Measurements from ENCODE around the gene MYO7A. TPM values are rescaled to one million over a fixed set of nuclear protein-coding genes. Genes with fewer than 3 reads are reported as not detected.

The MYO7A gene
- polyA plus RNA-seq, 3 donors, result 2.7 to 6.1 (median 3.1) TPM

DNA sequence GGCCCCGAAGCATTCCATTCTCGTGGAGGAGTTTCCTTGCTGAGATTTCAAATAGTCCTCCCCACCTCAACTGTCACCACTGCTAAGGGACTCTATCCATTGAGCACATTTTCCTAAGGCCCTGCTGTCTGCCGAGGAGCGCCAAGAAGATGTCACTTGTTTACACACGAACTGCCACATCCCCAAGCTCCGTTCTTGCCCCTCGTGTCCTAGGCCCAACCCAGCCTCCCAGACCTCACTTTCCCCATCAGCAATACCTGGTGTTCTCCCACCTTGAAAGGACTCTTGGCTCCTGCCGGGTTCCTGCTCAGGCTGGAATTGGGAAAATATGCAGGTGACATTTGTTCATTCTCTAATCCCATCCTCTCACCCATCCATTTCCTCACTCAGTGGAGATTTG, 4.0 kb upstream of the MYO7A start:
- no peak for DNase-seq (ENCODE audit: extremely low read depth in 1 of 11, low read depth in 9 of 11, low spot score in 4 of 11)

DNA sequence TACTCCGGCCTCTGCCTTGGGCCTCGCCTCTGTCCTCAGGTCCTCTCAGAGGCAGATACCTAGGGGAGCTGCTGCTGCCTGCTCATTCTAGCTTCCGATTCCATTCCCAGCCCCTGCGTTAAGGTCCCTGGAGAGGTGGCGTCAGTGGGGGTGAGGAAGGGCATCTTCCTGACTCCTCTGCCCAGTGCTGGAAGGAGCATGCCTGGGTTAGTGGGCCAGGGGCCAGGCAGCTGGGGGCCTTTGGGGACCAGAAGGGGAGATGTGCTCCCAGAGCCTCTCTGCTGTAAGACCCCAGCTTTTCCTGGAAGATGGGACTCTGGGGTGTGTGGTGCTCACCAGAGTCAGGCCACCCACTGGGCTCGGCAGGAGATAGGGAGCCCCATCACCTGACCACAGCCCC, 3.6 kb upstream of the MYO7A start:
- no peak for DNase-seq (ENCODE audit: extremely low read depth in 1 of 11, low read depth in 9 of 11, low spot score in 4 of 11)

DNA sequence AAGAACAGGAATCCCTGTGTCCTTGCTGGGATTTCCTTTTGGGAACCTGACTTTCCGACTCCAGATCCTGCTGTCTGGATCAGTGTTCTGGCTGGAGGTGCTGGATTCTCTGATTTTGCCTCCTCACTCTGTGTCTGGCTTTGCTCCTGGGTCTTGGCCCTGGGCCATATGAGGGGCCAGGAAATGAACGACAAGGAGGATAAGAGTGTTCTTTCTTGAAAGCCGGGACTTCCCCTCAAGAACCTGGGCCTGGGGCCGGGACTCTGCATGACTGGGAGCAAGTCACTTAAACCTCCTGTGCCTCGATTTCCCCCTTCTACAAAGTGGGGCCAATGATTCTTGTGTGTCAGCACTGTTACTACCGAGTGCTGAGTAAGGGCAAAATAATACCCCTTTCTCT, 2.9 kb upstream of the MYO7A start:
- no peak for DNase-seq (ENCODE audit: extremely low read depth in 1 of 11, low read depth in 9 of 11, low spot score in 4 of 11)

GRCh38 chr11:77125695-77126094, 2.4 kb upstream of the MYO7A start:
- DNase-seq (ENCODE audit: extremely low read depth in 1 of 11, low read depth in 9 of 11, low spot score in 4 of 11), result no peak

DNA sequence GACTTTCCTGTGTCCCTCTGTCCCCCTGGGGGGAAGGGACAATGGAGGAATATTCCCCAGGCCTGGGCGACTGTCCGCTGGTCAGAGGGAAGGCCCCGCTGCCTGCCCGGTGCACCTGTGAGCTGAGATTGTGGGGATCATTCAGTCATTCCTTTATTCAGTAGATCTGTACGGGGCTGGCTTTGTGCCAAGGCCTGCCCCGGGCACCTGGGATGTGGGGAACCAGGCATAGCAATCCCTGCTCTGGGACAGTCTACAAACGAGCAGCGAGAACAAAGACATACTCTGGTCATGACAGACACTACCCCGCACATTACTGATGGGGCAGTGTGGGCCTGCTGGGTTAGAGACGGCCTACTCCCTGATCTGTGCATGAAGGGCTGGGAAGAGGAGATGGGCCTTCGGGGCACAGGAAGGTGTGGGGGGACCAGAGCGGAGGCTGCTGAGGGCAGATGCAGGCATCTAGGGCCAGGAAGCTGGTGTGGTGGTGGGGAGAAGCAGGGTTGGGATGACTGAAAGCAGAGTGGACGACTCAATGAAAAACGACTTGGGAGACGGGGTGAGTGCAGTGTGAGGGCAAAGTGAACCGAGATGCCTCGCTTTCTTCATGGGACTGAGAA, 1.8 kb upstream of the MYO7A start:
- no peak for DNase-seq (ENCODE audit: extremely low read depth in 1 of 11, low read depth in 9 of 11, low spot score in 4 of 11)

- DNase-seq (ENCODE audit: extremely low read depth in 1 of 11, low read depth in 9 of 11, low spot score in 4 of 11), result no peak
Observed at GRCh38 chr11:77126861-77127234, 1.2 kb upstream of the MYO7A start.

- peak in 6 of 11 donors; percentile 27 to 60 (median 52) for DNase-seq (ENCODE audit: extremely low read depth in 1 of 11, low read depth in 9 of 11, low spot score in 4 of 11)
Observed at GRCh38 chr11:77127235-77127911, 673 bp upstream of the MYO7A start.

DNA sequence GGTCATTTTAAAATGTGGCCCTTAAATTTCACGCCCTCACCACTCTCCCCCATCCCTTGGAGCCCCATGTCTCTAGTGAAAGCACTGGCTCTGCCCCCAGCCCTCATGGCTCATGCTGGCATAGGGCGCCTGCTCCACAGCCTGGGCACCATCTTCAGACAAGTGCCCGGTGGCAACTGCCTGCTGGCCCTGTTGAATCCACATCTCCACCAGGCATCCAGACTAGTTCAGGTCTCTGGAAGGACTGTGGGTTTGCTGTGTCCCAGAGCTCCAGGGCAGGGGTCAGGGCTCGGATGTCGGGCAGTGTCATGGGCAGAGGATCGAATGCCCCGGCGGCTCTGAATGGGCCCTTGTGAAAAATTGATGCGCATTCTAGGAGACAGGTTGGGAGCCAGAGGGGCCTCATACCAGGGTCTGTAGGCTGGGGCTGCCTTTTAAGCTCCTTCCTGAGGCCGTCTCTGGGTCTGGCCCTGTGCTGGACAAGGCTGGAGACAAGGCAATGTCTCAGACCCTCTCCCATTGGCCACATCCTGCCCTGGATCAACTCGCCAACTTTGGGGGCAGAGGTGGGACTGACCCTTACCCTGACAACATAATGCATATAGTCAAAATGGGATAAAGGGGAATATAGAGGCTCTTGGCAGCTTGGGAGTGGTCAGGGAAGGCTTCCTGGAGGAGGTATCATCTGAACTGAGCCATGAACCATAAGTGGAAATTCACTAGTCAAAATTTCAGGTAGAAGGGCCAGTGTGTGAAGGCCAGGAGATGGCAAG, 1.2 kb downstream of the MYO7A start:
- DNase-seq (ENCODE audit: extremely low read depth in 1 of 11, low read depth in 9 of 11, low spot score in 4 of 11), result no peak

- DNase-seq (ENCODE audit: extremely low read depth in 1 of 11, low read depth in 9 of 11, low spot score in 4 of 11), result no peak
Observed at GRCh38 chr11:77129842-77130756, 2.1 kb downstream of the MYO7A start.

DNA sequence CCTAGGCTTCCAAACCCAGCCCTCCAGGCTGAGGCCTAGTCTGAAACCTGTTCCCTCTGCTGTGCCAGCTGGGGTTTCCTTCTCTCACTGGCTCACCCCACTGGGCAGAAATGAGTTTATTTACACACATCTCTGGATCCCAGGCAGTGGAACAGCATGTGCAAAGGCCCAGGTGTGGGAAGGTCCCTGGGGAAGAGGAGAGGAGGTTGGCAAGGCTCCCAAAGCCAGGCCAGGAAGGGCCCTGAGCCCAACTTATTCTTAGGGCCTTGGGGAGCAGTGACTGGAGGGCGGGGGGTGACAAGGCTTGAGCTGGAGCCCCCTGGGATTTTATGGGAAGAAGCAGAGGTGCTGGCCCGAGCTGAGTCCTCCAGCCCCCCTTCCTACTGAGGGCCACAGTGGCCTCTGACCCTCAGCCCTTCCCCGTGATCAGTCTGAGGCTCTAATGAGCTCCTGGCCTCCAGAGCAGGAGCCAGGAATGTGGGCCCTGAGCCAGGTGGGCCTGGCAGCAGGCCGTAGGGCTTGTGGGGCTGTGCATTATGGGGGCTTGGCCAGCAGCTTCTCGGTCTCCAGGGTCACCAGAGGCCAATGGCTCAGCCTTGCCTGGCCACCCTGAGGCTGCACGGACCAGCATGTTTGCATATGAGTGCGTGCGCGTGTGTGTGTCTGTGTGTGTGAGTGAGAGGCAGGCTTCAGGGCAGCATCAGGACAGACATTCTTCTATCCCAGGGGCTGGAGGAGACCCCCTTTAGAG, 2.9 kb downstream of the MYO7A start:
- no peak for DNase-seq (ENCODE audit: extremely low read depth in 1 of 11, low read depth in 9 of 11, low spot score in 4 of 11)

DNA sequence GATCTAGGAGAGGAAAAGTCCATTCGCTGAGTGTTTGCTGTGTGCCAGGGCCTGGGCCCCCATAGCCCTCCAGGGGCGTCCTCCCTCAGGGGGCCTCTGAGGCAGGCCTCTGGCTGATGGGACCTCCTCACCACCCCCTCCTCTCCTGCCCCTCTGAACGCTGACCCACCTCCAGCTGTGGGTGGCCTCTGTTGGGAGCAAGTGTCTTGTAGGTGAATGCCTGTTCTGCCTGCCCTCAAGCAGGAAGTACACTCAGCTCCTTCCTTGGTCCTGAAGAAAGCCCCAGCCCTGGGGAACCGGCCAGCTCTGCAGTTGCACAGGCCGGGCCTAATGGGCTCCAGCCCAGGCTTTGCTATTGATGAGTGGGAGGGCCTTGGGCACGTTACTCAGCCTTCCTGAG, 3.5 kb downstream of the MYO7A start:
- DNase-seq (ENCODE audit: extremely low read depth in 1 of 11, low read depth in 9 of 11, low spot score in 4 of 11), result no peak

DNA sequence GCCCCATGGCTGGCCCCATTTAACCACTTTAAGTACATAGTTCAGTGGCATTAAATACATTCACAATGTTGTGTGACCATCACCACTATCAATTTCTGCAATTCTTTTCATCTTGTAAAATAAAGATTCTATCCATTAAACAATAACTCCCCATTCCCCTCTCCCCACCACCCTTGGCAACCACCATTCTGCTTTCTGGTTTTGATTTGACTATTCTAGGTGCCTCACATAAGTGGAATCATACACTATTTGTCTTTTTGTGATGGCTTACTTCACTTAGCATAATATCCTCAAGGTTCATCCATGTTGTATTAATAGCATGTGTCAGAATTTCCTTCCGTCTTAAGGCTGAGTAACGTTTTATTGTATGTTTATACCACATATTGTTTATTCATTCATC, 7.0 kb downstream of the MYO7A start:
- DNase-seq (ENCODE audit: extremely low read depth in 1 of 11, low read depth in 9 of 11, low spot score in 4 of 11), result no peak

DNA sequence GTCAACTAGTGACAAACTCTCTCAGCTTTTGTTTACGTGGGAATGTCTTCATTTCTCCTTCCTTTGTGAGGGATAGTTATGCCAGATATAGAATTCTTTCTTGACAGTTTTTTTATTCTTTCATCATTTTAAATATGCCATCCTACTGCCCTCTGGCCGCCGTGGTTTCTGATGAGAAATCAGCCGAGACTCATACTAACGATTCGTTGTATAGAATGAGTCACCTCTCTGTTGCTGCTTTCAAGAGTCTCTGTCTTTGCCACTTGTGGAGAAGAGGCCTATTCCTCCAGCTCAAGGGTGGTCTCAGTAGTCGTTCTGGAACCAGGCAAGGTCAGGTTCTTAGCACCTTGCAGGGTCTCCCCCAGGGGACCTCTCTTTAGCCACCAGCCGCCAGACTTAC, 8.0 kb downstream of the MYO7A start:
- no peak for DNase-seq (ENCODE audit: extremely low read depth in 1 of 11, low read depth in 9 of 11, low spot score in 4 of 11)

DNA sequence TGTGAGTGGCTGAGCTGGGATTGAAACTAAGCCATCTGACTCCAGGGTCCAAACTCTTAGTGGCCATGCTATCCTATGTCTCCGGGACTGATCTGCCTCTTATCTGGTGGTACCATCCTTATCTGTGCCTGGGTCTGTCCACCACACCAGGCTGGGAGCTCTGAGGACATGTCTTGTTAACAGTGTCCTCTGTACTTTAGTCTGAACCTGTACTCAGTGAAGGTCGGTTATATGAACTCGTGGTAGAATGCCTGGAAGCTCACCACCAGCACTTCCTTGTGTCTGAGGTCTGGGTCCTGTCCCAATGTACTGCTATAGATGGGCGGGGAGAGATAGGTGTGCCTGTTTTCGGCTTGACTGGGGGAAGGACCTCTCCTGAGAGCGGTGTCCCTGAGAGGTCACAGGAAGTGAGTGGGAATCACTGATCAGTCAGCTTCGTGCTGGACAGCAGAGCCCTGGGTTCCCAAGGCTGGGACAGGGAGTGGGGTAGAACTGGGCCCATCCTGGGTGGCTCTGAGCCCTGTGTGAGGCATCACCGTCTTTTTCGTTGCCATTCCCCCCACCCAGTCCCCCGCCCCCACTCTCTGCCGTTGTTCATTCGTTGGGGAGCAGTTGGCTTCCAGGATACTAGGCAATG, 8.9 kb downstream of the MYO7A start:
- DNase-seq (ENCODE audit: extremely low read depth in 1 of 11, low read depth in 9 of 11, low spot score in 4 of 11), result no peak

DNA sequence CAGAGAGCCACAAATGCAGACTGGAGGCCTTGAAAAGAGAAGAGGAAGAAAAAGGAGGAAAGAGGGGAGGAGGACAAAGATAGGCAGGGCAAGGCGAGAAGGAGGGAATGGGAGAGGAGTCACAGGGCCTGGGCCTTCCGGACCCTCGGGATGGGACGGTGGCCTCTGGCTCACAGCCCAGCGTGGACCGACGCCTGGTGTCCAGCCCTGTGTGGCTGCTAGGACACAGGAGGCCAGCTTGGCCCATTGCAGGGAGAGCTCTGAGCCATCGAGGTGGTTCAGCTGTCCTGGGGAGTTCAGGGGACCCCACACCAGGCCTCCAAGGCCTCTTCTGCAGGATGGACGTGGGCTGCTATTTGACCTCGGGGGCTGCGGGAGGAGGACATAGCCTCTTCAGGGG, 9.4 kb downstream of the MYO7A start:
- DNase-seq (ENCODE audit: extremely low read depth in 1 of 11, low read depth in 9 of 11, low spot score in 4 of 11), result no peak

GRCh38 chr11:77138106-77138649, 10.1 kb downstream of the MYO7A start:
- no peak for DNase-seq (ENCODE audit: extremely low read depth in 1 of 11, low read depth in 9 of 11, low spot score in 4 of 11)

GRCh38 chr11:77139201-77139600, 11.2 kb downstream of the MYO7A start:
- DNase-seq (ENCODE audit: extremely low read depth in 1 of 11, low read depth in 9 of 11, low spot score in 4 of 11), result no peak

DNA sequence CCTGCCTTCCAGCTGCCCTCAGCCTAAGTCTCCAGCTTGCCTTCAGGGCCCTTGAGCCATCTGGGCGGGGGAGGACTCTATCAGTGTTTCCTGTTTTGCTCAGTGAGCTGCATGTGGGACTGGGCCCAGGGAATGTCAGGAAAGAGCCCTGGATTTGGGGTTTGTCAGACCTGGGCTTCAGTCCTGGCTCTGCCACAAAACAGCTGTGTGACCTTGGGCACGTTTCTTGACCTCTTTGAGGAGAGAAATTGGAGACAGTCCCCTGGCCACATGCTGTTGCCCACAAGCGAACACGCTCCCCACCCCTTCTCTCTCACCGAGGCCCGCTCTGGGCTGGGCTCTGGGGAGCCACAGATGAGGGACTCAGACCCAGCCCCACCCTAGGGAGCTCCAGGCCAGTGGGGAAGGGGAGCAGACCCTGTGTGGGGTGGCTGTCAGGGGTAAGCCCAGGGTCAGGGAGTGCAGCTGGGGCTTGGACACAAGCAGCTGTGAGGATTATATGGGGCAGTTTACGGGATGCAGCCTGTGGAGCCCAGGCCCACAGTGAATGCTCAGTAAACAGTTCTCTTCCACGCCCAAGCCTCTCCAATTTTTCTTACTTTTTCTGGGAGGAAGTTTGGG, 12.3 kb downstream of the MYO7A start:
- DNase-seq (ENCODE audit: extremely low read depth in 1 of 11, low read depth in 9 of 11, low spot score in 4 of 11), result no peak
